K562 (cell line): ENCODE results near the gene MMS22L.

Experiments used
- CBX5 ChIP-seq: IDR thresholded peaks from 2 replicates; pipeline ENCODE4 v1.6.1; 2014; ENCODE audit warnings: low read depth, borderline replicate concordance
- HMG20A ChIP-seq: fragments of 450-650 bp; formaldehyde crosslinking; conservative IDR thresholded peaks from 2 replicates; pipeline ENCODE4 v1.4.0; 2020; ENCODE audit warnings: mild to moderate bottlenecking, mixed read lengths
- KLF13 ChIP-seq: fragments of 450-650 bp; IDR thresholded peaks from 2 replicates; pipeline ENCODE4 v1.6.1; 2016; ENCODE audit warnings: missing genetic modification characterization, low read depth, mild to moderate bottlenecking, missing compliant biosample characterization, moderate library complexity, borderline replicate concordance
- MEF2A ChIP-seq: IDR thresholded peaks from 2 replicates; pipeline ENCODE4 v1.6.1; 2011; ENCODE audit warnings: low read depth, mild to moderate bottlenecking, low read length, moderate library complexity; ENCODE audit not compliant: control insufficient read depth
- PCBP1 ChIP-seq: fragments of 200-400 bp; formaldehyde crosslinking; IDR thresholded peaks from 2 replicates; pipeline ENCODE4 v1.6.1; 2018; ENCODE audit warnings: mild to moderate bottlenecking, low read depth, low read length; ENCODE audit not compliant: poor library complexity, severe bottlenecking
- PHF20 ChIP-seq: fragments of 450-650 bp; IDR thresholded peaks from 2 replicates; pipeline ENCODE4 v1.6.1; 2018; ENCODE audit not compliant: partially characterized antibody
- POLR2AphosphoS5 ChIP-seq: IDR thresholded peaks from 2 replicates; pipeline ENCODE4 v1.6.1; 2011; ENCODE audit warnings: mild to moderate bottlenecking, low read depth, low read length, moderate library complexity; ENCODE audit not compliant: control insufficient read depth, insufficient read depth
- SIN3A ChIP-seq, 2 experiments: fragments of 150-350 bp in 1 of 2; IDR thresholded peaks; 2 replicates each; pipeline ENCODE4 v1.6.1; 2011 to 2016; ENCODE audit warnings: borderline replicate concordance in 2 of 2, low read depth in 2 of 2, low read length in 2 of 2, mild to moderate bottlenecking in 2 of 2, moderate library complexity in 2 of 2; ENCODE audit not compliant: control insufficient read depth in 1 of 2
- ZNF695 ChIP-seq: fragments of 450-650 bp; formaldehyde crosslinking; IDR thresholded peaks from 2 replicates; pipeline ENCODE4 v1.4.0; 2020; ENCODE audit warnings: mild to moderate bottlenecking, moderate library complexity
- TF ChIP-seq, protein P1 (sequence below), 3 experiments: IDR thresholded peaks in 2 of 3; conservative IDR thresholded peaks in 1 of 3; 2 replicates each; pipeline ENCODE4 v1.5.1; 2011 to 2012; ENCODE audit warnings: low read length in 3 of 3, mild to moderate bottlenecking in 3 of 3, control low read depth in 2 of 3, improper control_type of control experiment in 1 of 3, inconsistent platforms in 1 of 3, low read depth in 1 of 3, mixed read lengths in 1 of 3, moderate library complexity in 1 of 3; ENCODE audit not compliant: insufficient read depth in 2 of 3
- TF ChIP-seq, protein P2 (sequence below): sonication (generic); formaldehyde crosslinking; IDR thresholded peaks from 2 replicates; pipeline ENCODE4 v1.8.0; 2022; ENCODE audit warnings: mild to moderate bottlenecking, low read depth, missing genetic modification reagents
- TF ChIP-seq, protein P3 (sequence below), 2 experiments: IDR thresholded peaks; 2 replicates each; pipeline ENCODE4 v1.6.1; 2011; ENCODE audit warnings: borderline replicate concordance in 1 of 2, control low read depth in 1 of 2, low read depth in 1 of 2, low read length in 1 of 2, mild to moderate bottlenecking in 1 of 2, mixed read lengths in 1 of 2, moderate library complexity in 1 of 2; ENCODE audit not compliant: insufficient read depth in 1 of 2, insufficient read length in 1 of 2, poor library complexity in 1 of 2, severe bottlenecking in 1 of 2; ENCODE audit errors: extremely low read depth in 1 of 2
- TF ChIP-seq, protein P4 (sequence below): fragments of 150-350 bp; conservative IDR thresholded peaks from 2 replicates; pipeline ENCODE4 v1.6.1; 2014; ENCODE audit warnings: low read length

DNA sequence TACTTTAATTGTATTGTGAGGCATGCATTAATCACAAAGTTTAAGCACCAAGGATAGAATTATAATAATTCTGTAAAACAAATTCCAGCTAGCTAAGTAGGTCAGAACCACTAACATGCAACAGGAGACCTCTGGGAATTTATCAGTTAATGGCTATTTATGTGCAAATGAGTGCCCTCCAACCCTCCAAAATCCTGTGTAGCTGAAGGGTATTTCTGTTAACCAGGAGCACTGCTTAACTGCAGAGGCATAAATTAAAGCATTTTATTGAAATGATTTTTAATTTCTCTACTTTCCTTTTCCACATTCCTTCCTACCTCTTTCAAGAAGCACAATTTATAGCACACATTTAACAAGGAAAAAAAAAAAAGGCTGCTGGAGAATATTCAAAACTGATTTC lies 77.0 kb downstream of the MMS22L start:
- TF ChIP-seq, protein P1, sequence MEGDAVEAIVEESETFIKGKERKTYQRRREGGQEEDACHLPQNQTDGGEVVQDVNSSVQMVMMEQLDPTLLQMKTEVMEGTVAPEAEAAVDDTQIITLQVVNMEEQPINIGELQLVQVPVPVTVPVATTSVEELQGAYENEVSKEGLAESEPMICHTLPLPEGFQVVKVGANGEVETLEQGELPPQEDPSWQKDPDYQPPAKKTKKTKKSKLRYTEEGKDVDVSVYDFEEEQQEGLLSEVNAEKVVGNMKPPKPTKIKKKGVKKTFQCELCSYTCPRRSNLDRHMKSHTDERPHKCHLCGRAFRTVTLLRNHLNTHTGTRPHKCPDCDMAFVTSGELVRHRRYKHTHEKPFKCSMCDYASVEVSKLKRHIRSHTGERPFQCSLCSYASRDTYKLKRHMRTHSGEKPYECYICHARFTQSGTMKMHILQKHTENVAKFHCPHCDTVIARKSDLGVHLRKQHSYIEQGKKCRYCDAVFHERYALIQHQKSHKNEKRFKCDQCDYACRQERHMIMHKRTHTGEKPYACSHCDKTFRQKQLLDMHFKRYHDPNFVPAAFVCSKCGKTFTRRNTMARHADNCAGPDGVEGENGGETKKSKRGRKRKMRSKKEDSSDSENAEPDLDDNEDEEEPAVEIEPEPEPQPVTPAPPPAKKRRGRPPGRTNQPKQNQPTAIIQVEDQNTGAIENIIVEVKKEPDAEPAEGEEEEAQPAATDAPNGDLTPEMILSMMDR (IDR thresholded peaks at IDR 0.05 in 2 of 3, conservative IDR thresholded peaks at IDR 0.05 in 1 of 3; ENCODE audit: insufficient read depth in 2 of 3, low read depth in 1 of 3, low read length in 3 of 3), result no peak
- TF ChIP-seq HMG20A (CRISPR knock-in tag) (no peak), PHF20 (no peak), ZNF695 (no peak), MEF2A (no peak), KLF13 (tag) (no peak), CBX5 (no peak), PCBP1 (no peak), SIN3A (IDR thresholded peaks at IDR 0.05; ENCODE audit: borderline replicate concordance in 2 of 2, control insufficient read depth in 1 of 2, low read depth in 2 of 2, low read length in 2 of 2) (no peak), POLR2AphosphoS5 (no peak)
- TF ChIP-seq, protein P2, sequence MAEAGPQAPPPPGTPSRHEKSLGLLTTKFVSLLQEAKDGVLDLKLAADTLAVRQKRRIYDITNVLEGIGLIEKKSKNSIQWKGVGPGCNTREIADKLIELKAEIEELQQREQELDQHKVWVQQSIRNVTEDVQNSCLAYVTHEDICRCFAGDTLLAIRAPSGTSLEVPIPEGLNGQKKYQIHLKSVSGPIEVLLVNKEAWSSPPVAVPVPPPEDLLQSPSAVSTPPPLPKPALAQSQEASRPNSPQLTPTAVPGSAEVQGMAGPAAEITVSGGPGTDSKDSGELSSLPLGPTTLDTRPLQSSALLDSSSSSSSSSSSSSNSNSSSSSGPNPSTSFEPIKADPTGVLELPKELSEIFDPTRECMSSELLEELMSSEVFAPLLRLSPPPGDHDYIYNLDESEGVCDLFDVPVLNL, result no peak
- TF ChIP-seq, protein P3, sequence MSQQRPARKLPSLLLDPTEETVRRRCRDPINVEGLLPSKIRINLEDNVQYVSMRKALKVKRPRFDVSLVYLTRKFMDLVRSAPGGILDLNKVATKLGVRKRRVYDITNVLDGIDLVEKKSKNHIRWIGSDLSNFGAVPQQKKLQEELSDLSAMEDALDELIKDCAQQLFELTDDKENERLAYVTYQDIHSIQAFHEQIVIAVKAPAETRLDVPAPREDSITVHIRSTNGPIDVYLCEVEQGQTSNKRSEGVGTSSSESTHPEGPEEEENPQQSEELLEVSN (IDR thresholded peaks at IDR 0.05; ENCODE audit: borderline replicate concordance in 1 of 2, extremely low read depth in 1 of 2, insufficient read depth in 1 of 2, insufficient read length in 1 of 2, low read depth in 1 of 2, low read length in 1 of 2, poor library complexity in 1 of 2, severe bottlenecking in 1 of 2), result no peak
- TF ChIP-seq, protein P4, sequence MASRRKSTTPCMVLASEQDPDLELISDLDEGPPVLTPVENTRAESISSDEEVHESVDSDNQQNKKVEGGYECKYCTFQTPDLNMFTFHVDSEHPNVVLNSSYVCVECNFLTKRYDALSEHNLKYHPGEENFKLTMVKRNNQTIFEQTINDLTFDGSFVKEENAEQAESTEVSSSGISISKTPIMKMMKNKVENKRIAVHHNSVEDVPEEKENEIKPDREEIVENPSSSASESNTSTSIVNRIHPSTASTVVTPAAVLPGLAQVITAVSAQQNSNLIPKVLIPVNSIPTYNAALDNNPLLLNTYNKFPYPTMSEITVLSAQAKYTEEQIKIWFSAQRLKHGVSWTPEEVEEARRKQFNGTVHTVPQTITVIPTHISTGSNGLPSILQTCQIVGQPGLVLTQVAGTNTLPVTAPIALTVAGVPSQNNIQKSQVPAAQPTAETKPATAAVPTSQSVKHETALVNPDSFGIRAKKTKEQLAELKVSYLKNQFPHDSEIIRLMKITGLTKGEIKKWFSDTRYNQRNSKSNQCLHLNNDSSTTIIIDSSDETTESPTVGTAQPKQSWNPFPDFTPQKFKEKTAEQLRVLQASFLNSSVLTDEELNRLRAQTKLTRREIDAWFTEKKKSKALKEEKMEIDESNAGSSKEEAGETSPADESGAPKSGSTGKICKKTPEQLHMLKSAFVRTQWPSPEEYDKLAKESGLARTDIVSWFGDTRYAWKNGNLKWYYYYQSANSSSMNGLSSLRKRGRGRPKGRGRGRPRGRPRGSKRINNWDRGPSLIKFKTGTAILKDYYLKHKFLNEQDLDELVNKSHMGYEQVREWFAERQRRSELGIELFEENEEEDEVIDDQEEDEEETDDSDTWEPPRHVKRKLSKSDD, result no peak
